Measurements from ENCODE around the gene RHBG.

DNA sequence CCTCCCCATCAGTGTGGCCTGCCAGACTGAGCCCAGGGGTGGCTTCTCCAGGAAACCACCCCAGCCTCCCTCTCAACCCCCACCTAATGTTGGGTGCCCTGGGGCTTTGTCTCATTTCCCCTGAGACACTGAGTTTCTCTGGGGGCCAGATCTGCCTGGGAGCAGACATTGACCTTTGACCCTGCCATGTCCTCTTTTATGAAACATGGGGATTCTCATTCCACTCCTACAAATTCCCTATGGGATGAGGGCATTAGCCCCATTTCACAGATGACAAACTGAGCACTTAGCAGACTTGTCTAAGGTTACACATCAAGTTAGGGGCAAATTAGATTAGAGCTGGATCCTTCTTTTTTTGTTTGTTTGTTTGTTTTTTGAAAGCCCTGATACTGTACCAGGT, 24.1 kb downstream of the RHBG start:
- TF ChIP-seq, protein P1, sequence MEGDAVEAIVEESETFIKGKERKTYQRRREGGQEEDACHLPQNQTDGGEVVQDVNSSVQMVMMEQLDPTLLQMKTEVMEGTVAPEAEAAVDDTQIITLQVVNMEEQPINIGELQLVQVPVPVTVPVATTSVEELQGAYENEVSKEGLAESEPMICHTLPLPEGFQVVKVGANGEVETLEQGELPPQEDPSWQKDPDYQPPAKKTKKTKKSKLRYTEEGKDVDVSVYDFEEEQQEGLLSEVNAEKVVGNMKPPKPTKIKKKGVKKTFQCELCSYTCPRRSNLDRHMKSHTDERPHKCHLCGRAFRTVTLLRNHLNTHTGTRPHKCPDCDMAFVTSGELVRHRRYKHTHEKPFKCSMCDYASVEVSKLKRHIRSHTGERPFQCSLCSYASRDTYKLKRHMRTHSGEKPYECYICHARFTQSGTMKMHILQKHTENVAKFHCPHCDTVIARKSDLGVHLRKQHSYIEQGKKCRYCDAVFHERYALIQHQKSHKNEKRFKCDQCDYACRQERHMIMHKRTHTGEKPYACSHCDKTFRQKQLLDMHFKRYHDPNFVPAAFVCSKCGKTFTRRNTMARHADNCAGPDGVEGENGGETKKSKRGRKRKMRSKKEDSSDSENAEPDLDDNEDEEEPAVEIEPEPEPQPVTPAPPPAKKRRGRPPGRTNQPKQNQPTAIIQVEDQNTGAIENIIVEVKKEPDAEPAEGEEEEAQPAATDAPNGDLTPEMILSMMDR (IDR thresholded peaks at IDR 0.05), result no peak
- no peak for TF ChIP-seq POLR2A (IDR thresholded peaks at IDR 0.05)
